ENCODE measurements around the gene TBX19. TPM values are rescaled to one million over a fixed set of nuclear protein-coding genes. Genes with fewer than 3 reads are reported as not detected.

Gene TBX19
- total RNA-seq, 1 donor from 2014 or later, result 3.9 TPM

DNA sequence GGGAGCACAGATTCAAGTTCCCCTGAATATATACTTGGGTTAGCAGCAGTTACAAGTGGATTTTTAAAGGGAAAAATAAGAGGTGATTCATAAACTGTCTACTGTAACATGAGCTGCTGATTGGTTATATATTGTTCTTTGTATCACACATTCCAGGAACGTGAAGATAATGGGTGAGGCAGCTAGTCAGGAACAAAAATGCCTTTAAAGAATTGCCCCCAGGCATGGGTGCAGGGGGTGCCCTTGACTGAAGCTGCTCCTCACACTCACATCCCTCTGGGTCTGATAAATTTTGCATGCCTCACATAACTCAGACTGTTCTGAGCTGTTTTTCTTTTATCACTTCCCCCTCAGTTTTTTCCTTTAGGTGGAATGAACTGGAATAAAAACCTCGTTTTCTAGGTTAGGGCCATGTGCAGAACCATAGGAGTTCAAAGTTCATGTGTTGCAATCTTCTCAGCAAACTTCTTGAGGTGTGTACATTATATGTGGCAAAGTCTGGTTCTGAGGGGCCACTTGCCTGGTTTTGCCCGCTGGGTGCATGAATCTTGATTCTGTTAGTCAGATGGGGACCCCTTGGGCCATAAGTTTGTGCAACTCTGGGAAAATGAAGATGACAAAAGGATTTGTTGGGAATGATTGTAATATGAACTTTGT is 21.1 kb downstream of the TBX19 start:
- TF ChIP-seq, protein P1, sequence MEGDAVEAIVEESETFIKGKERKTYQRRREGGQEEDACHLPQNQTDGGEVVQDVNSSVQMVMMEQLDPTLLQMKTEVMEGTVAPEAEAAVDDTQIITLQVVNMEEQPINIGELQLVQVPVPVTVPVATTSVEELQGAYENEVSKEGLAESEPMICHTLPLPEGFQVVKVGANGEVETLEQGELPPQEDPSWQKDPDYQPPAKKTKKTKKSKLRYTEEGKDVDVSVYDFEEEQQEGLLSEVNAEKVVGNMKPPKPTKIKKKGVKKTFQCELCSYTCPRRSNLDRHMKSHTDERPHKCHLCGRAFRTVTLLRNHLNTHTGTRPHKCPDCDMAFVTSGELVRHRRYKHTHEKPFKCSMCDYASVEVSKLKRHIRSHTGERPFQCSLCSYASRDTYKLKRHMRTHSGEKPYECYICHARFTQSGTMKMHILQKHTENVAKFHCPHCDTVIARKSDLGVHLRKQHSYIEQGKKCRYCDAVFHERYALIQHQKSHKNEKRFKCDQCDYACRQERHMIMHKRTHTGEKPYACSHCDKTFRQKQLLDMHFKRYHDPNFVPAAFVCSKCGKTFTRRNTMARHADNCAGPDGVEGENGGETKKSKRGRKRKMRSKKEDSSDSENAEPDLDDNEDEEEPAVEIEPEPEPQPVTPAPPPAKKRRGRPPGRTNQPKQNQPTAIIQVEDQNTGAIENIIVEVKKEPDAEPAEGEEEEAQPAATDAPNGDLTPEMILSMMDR (IDR thresholded peaks at IDR 0.05), result no peak
- TF ChIP-seq POLR2A (IDR thresholded peaks at IDR 0.05), result no peak
- TF ChIP-seq POLR2AphosphoS5 (IDR thresholded peaks at IDR 0.05; ENCODE audit: insufficient read depth in 1 of 2, low read depth in 1 of 2), result no peak
- Histone ChIP-seq H3K4me3 (no peak overlapping the region), H3K36me3 (no peaks in the 10 kb centered on the region), H3K9me3 (no peaks in the 10 kb centered on the region), H3K27ac (no peak overlapping the region), H3K4me1 (no peaks in the 10 kb centered on the region), H3K27me3 (no peaks in the 10 kb centered on the region)
- intact Hi-C loops (cut with DNase I), result no loop called here
- DNase-seq (ENCODE audit: extremely low spot score in 2 of 2), result no peak

- Histone ChIP-seq H3K36me3 (no peaks in the 10 kb centered on the region), H3K4me3 (no peak overlapping the region), H3K27ac (no peak overlapping the region), H3K27me3 (no peaks in the 10 kb centered on the region), H3K4me1 (no peaks in the 10 kb centered on the region), H3K9me3 (no peaks in the 10 kb centered on the region)
- no peak for DNase-seq (ENCODE audit: extremely low spot score in 2 of 2)
- no peak for TF ChIP-seq POLR2A (IDR thresholded peaks at IDR 0.05)
- TF ChIP-seq, protein P1 (IDR thresholded peaks at IDR 0.05), result no peak
- no peak for TF ChIP-seq POLR2AphosphoS5 (IDR thresholded peaks at IDR 0.05; ENCODE audit: insufficient read depth in 1 of 2, low read depth in 1 of 2)
- intact Hi-C loops (cut with DNase I), result no loop called here
Observed at GRCh38 chr1:168303716-168304540, 23.3 kb downstream of the TBX19 start.

DNA sequence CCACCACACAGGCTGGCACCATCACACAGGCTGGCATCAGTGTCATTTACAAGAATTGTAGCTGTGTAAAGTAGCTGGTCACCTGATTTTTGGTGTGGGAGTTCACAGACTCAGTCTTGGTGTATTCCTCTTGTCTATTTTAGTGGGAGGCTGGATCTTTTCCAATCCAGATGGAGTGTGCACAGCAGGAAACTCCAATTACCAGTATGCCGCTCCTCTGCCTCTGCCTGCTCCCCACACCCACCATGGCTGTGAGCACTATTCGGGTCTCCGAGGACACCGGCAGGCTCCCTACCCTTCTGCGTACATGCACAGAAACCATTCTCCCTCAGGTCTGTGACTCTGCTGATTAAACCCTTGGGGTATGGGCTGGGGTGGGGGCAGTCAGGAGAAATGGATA is 24.2 kb downstream of the TBX19 start:
- TF ChIP-seq, protein P1 (IDR thresholded peaks at IDR 0.05), result no peak
- TF ChIP-seq POLR2A (IDR thresholded peaks at IDR 0.05), result no peak
- TF ChIP-seq POLR2AphosphoS5 (IDR thresholded peaks at IDR 0.05; ENCODE audit: insufficient read depth in 1 of 2, low read depth in 1 of 2), result no peak
- H3K27ac ChIP-seq, result no peak overlapping the region
- no peak overlapping the region for H3K4me3 ChIP-seq
- H3K9me3 ChIP-seq, result no peaks in the 10 kb centered on the region
- no peaks in the 10 kb centered on the region for H3K27me3 ChIP-seq
- H3K4me1 ChIP-seq, result no peaks in the 10 kb centered on the region
- intact Hi-C loops (cut with DNase I), result no loop called here
- DNase-seq (ENCODE audit: extremely low spot score in 2 of 2), result no peak
- H3K36me3 ChIP-seq, result no peaks in the 10 kb centered on the region

DNA sequence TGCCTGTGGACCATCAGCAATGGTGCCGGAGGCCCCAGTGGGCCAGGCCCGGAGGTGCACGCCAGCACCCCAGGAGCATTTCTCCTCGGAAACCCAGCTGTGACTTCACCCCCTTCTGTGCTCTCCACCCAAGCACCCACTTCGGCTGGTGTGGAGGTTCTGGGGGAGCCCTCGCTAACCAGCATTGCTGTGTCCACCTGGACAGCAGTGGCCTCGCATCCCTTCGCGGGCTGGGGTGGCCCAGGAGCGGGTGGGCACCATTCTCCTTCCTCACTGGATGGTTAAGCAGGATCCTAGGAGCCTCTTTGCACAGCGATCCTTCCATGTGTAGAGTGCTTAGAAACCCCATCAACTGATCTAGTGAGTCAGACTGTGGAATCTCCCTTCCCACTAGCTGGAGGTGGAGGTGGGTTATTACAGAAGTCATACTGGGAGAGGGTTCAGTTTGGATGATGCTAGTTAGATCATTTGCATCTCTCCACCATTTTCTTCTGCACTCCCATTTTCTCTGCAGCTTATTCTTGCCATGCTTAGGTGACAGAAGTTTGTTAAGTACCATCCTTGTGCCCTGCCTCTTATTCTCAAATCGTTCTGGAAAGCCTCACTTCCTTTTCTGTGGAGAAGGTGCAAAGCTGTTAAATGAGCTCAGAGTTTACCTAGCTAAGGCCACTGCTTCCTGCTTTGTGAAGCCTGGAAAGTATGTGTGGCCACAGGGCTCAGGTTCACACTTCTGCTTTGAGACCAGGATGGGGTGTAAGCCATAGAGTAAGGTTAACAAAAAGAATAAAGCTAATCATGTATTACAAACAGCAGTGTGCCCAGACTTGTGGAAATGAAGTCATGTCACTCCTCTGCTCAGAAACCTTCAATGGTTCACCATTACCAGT is 32.3 kb downstream of the TBX19 start:
- H3K4me3 ChIP-seq, result no peak overlapping the region
- no peaks in the 10 kb centered on the region for H3K9me3 ChIP-seq
- no peak for DNase-seq (ENCODE audit: extremely low spot score in 2 of 2)
- H3K4me1 ChIP-seq, result no peaks in the 10 kb centered on the region
- TF ChIP-seq POLR2A (IDR thresholded peaks at IDR 0.05), result no peak
- TF ChIP-seq POLR2AphosphoS5 (IDR thresholded peaks at IDR 0.05; ENCODE audit: insufficient read depth in 1 of 2, low read depth in 1 of 2), result no peak
- TF ChIP-seq, protein P1 (IDR thresholded peaks at IDR 0.05), result no peak
- intact Hi-C loops (cut with DNase I), result no loop called here
- H3K27me3 ChIP-seq, result no peaks in the 10 kb centered on the region
- no peak overlapping the region for H3K27ac ChIP-seq
- H3K36me3 ChIP-seq, result no peaks in the 10 kb centered on the region

Measured in vagina (tissue), 2 donors.